T-cell (primary cell): ENCODE results near the gene CUX1. TPM values are rescaled to one million over a fixed set of nuclear protein-coding genes. Genes with fewer than 3 reads are reported as not detected.

ENCODE experiments used
- ATAC-seq, 4 experiments: fragments of 200-7000 bp in 3 of 4; fragments of 150-1000 bp in 1 of 4; cut with Tn5 transposase; replicated peaks in 1 of 4; 1 replicate in 3 of 4; 2 replicates in 1 of 4; pipeline ENCODE4 v1.10.0; 2021; ENCODE audit warnings: moderate library complexity in 3 of 4, mild to moderate bottlenecking in 2 of 4, moderate number of reproducible peaks in 1 of 4
- CTCF ChIA-PET, 2 donors: fragments of 300-600 bp; sonication (Branson Sonifier 250); formaldehyde crosslinking; loops; one replicate each; lab custom pipeline; 2022; ENCODE audit warnings: antibody characterized with exemption in 2 of 2; lab: Charles Lee
- POLR2A ChIA-PET, 2 donors: fragments of 300-600 bp; sonication (Branson Sonifier 250); formaldehyde crosslinking; loops; one replicate each; lab custom pipeline; 2022; ENCODE audit warnings: antibody characterized with exemption in 2 of 2; lab: Charles Lee
- DNase-seq, 35 experiments: peaks; one replicate each; pipeline versions ENCODE4 v3.0.0 to v3.0.0-alpha.2; 2013 to 2023
- H3K27ac ChIP-seq: one replicate; pipeline ENCODE4 v1.5.1; 2013; ENCODE audit warnings: low read length
- H3K27me3 ChIP-seq, 2 experiments: replicated peaks in 1 of 2; 1 replicate in 1 of 2; 2 replicates in 1 of 2; pipeline versions ENCODE4 v1.6.1 to v1.7.0; 2013; ENCODE audit warnings: low read length in 1 of 2, mixed read lengths in 1 of 2; ENCODE audit not compliant: control insufficient read depth in 2 of 2, insufficient read depth in 2 of 2; ENCODE audit errors: extremely low read depth in 1 of 2
- H3K36me3 ChIP-seq, 2 donors: 1 replicate in 1 of 2; 2 replicates in 1 of 2; pipeline versions ENCODE4 v1.6.1 to v1.7.0; 2013; ENCODE audit warnings: low read length in 1 of 2; ENCODE audit not compliant: control insufficient read depth in 2 of 2, insufficient read depth in 1 of 2; ENCODE audit errors: extremely low read depth in 1 of 2
- H3K4me1 ChIP-seq, 2 experiments: 1 replicate in 1 of 2; 2 replicates in 1 of 2; pipeline versions ENCODE4 v1.6.1 to v1.7.0; 2013; ENCODE audit warnings: low read length in 2 of 2, mixed read lengths in 1 of 2; ENCODE audit not compliant: insufficient read depth in 2 of 2, control insufficient read depth in 1 of 2; ENCODE audit errors: extremely low read depth in 1 of 2
- H3K4me3 ChIP-seq, 2 donors: 1 replicate in 1 of 2; 2 replicates in 1 of 2; pipeline versions ENCODE4 v1.5.1 to v1.7.0; 2013; ENCODE audit warnings: mild to moderate bottlenecking in 2 of 2, low read length in 1 of 2, moderate library complexity in 1 of 2; ENCODE audit not compliant: control insufficient read depth in 1 of 2; ENCODE audit errors: extremely low read depth in 1 of 2
- H3K9me3 ChIP-seq: 2 replicates; pipeline ENCODE4 v1.7.0; 2013
- H3K27ac Mint-ChIP-seq, 2 donors: one replicate each; pipeline ENCODE4 v1.8.0; 2020 to 2021; ENCODE audit warnings: mild to moderate bottlenecking in 2 of 2, mixed read lengths in 2 of 2
- H3K27me3 Mint-ChIP-seq, 2 donors: one replicate each; pipeline ENCODE4 v1.8.0; 2021 to 2022; ENCODE audit warnings: mixed read lengths in 2 of 2
- H3K36me3 Mint-ChIP-seq: one replicate; pipeline ENCODE4 v1.8.0; 2021; ENCODE audit warnings: mixed read lengths
- H3K4me1 Mint-ChIP-seq, 3 donors: one replicate each; pipeline ENCODE4 v1.8.0; 2020 to 2022; ENCODE audit warnings: mixed read lengths in 3 of 3, mild to moderate bottlenecking in 1 of 3
- H3K4me3 Mint-ChIP-seq, 3 donors: one replicate each; pipeline ENCODE4 v1.8.0; 2020 to 2022; ENCODE audit warnings: mild to moderate bottlenecking in 3 of 3, mixed read lengths in 3 of 3, moderate library complexity in 3 of 3
- H3K9me3 Mint-ChIP-seq, 3 donors: one replicate each; pipeline ENCODE4 v1.8.0; 2020 to 2022; ENCODE audit warnings: mixed read lengths in 3 of 3
- WGBS: methylation state at CpG from one replicate; pipeline ENCODE4 v1.1.5; 2013; ENCODE audit warnings: missing lambda C conversion rate; ENCODE audit not compliant: insufficient coverage; 5-methylcytosine and 5-hydroxymethylcytosine counted together
- total RNA-seq, 35 experiments: library from RNA in 6 of 35; stranded (reverse) in 6 of 35; fragments of 120-200 nt in 1 of 35; gene quantifications; one replicate each; pipeline versions ENCODE4 v1.2.1 to v1.2.4 and lab custom pipeline; 2013 to 2026

CUX1 gene
- total RNA-seq, 5 donors from 2014 or later (not counting 1 experiment from before 2014, with no cell fraction given), result 36.9 to 50.2 (median 42.8) TPM

DNA sequence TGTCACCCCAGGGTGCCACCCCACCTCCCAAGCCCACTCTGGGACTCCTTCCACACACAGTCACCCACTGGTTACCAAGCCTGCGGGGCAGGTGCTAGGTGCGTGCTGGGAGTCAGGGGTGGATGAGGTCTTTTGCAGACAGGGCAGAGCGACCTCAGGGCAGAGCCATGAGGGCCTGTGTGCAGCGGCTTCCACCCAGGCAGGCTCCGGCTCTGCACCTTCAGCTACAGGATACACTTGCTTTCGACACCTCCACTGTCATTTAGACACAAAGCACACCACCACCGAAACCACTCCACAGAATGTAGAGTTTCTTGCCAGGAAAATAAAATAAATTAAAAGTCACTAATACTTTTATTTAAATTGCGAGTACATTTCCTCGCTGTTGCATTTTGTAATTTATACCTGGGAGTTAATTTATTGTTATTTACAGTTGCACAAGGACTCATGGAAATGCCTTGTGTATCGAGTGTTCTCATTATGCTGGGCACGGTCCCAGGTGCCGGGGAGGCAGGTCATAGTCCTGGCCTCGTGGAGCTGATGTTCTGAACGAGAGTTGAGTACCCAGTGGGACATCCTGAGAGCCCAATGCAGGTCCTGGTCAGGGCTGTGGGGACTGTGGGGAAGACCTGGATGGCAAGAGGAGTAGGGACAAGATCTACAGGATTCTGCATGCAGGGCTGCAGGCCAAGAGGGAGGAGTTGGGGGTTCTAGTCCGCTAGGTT lies 127.8 kb downstream of the CUX1 start:
- 89% methylated on average over 5 of the region's 15 CpGs for WGBS
- Mint-ChIP-seq H3K4me1 (peaks cover 6 to 11% (median 9%) of the 10 kb centered on the region in 3 donors), H3K4me3 (no peak overlapping the region), H3K36me3 (no peaks in the 10 kb centered on the region), H3K27me3 (no peaks in the 10 kb centered on the region), H3K27ac (no peak overlapping the region), H3K9me3 (no peaks in the 10 kb centered on the region)
- Histone ChIP-seq H3K36me3 (peaks cover 0 to 3% of the 10 kb centered on the region in 2 donors), H3K27me3 (no peaks in the 10 kb centered on the region), H3K27ac (no peak overlapping the region), H3K9me3 (no peaks in the 10 kb centered on the region), H3K4me3 (no peak overlapping the region), H3K4me1 (peaks cover 0 to 6% of the 10 kb centered on the region in 2 experiments)
- no peak for DNase-seq
- ChIA-PET CTCF (no interaction called here), POLR2A (no interaction called here)
- no peak for ATAC-seq

DNA sequence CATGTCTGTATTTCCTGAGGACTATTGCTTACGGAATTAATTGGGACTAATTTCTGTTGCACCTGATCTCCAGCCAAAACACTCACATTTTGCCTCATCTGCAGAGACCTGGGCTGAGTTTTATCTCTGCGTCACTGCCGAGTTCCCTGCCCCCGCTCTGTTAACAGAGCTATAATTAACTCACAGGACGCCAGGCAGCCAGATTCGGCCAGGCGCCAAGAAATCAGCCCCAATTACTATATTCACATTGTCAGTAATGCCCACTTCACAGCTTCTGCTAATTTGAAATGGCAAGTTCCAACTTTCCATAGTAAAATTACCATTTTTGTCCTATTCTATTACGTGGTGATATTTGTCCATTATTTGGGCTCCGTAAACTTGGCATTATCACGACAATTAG lies 130.5 kb downstream of the CUX1 start:
- POLR2A ChIA-PET, result no interaction called here
- Histone ChIP-seq H3K27ac (no peak overlapping the region), H3K4me1 (peaks cover 0 to 3% of the 10 kb centered on the region in 2 experiments), H3K36me3 (peaks cover 0 to 6% of the 10 kb centered on the region in 2 donors), H3K4me3 (no peak overlapping the region), H3K27me3 (no peaks in the 10 kb centered on the region), H3K9me3 (no peaks in the 10 kb centered on the region)
- Mint-ChIP-seq H3K4me1 (peaks cover 4 to 13% (median 9%) of the 10 kb centered on the region in 3 donors), H3K27ac (no peak overlapping the region), H3K27me3 (no peaks in the 10 kb centered on the region), H3K36me3 (peaks cover 4% of the 10 kb centered on the region), H3K4me3 (no peak overlapping the region), H3K9me3 (no peaks in the 10 kb centered on the region)
- ATAC-seq (no peak), DNase-seq (no peak)
- CTCF ChIA-PET, result no interaction called here
- WGBS, result 92% methylated on average over 7 of the region's 10 CpGs

DNA sequence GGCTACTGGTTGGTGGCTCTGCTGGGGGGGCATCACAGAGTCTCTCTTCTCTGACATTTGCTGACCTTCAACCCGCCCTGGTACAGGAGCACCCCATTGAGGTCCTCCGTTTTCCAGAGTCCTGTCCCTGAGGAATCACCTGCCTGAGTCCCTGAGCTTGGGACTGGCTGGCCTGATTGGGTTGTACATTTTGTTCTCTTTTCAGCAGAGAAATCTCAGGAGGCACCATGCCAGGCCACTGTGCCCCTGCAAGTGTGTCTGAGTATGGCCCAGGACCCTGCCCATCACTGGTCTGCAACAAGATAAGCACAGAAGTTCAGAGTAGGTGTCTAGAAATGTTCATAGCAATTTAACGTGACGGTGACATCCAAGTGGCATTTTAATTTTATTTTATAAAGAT lies 131.2 kb downstream of the CUX1 start:
- Mint-ChIP-seq H3K4me1 (peaks cover 8 to 19% (median 9%) of the 10 kb centered on the region in 3 donors), H3K9me3 (no peaks in the 10 kb centered on the region), H3K27ac (no peak overlapping the region), H3K4me3 (no peak overlapping the region), H3K27me3 (no peaks in the 10 kb centered on the region), H3K36me3 (peaks cover 8% of the 10 kb centered on the region)
- DNase-seq (no peak), ATAC-seq (no peak)
- WGBS, result 60% methylated on average over 1 of the region's 4 CpGs
- no peaks in the 10 kb centered on the region for H3K27me3 ChIP-seq
- H3K36me3 ChIP-seq, result peaks cover 0 to 6% of the 10 kb centered on the region in 2 donors
- ChIA-PET CTCF (no interaction called here), POLR2A (no interaction called here)
- no peak overlapping the region for H3K27ac ChIP-seq
- H3K4me3 ChIP-seq, result no peak overlapping the region
- peaks cover 0 to 3% of the 10 kb centered on the region in 2 experiments for H3K4me1 ChIP-seq
- no peaks in the 10 kb centered on the region for H3K9me3 ChIP-seq

DNA sequence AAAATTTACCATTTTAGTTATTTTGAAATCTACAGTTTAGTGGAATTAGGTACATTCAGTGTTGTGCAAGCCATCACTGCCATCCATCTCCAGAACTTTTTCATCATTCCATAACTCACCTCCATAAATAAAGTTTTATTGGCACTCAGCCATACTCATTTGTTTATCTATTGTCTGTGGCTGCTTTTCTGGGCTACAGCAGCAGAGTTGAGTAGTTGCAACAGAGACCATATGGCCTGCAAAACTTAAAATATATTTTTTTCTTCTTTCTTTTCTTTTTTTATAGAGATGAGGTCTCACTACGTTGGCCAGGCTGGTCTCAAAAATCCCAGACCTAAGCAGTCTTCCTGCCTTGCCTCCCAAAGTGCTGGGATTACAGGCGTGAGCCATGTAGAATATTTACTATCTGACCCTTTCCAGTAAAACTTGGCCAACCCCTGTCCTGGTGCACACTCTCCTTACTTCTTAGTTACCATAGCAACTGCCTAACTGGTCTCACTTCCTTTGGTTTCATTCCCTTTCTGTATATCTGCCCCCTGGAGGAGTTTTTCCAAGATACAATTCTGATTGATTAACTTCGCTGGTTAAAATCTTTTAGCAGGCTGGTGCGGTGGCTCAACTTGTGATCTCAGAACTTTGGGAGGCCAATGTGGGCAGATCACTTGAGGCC lies 133.2 kb downstream of the CUX1 start:
- H3K27ac ChIP-seq, result no peak overlapping the region
- H3K4me3 ChIP-seq, result no peak overlapping the region
- H3K4me1 Mint-ChIP-seq, result peaks cover 12 to 13% (median 13%) of the 10 kb centered on the region in 3 donors
- peaks cover 8% of the 10 kb centered on the region for H3K36me3 Mint-ChIP-seq
- H3K27ac Mint-ChIP-seq, result no peak overlapping the region
- H3K9me3 ChIP-seq, result no peaks in the 10 kb centered on the region
- H3K9me3 Mint-ChIP-seq, result no peaks in the 10 kb centered on the region
- H3K4me3 Mint-ChIP-seq, result no peak overlapping the region
- H3K36me3 ChIP-seq, result peaks cover 0 to 6% of the 10 kb centered on the region in 2 donors
- ATAC-seq (no peak), DNase-seq (no peak)
- no peaks in the 10 kb centered on the region for H3K4me1 ChIP-seq
- POLR2A ChIA-PET, result no interaction called here
- no peaks in the 10 kb centered on the region for H3K27me3 Mint-ChIP-seq
- no CpG with 5 or more reads among the region's 4 CpGs for WGBS
- no peaks in the 10 kb centered on the region for H3K27me3 ChIP-seq
- CTCF ChIA-PET, result no interaction called here

DNA sequence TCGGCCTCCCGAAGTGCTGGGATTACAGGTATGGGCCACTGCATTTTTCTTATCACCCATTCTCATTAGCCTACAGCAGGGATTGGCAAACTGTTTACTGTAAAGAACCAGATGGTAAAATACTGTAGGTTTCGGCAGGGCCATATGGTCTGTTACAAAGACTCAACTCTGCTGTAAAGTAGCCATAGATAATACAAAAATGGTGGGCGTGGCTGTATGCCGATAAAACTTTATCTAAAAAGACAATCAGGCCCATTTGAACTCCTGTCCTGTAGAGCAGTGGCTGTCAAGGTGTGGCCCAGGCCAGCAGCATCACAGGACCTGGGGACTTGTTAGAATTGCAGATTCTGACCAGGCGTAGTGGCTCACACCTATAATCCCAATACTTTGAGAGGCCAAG lies 134.3 kb downstream of the CUX1 start:
- no peaks in the 10 kb centered on the region for H3K4me1 ChIP-seq
- Mint-ChIP-seq H3K27me3 (no peaks in the 10 kb centered on the region), H3K36me3 (peaks cover 8% of the 10 kb centered on the region), H3K27ac (no peak overlapping the region), H3K9me3 (no peaks in the 10 kb centered on the region), H3K4me1 (peaks cover 8 to 10% (median 9%) of the 10 kb centered on the region in 3 donors), H3K4me3 (no peak overlapping the region)
- no peak overlapping the region for H3K27ac ChIP-seq
- ChIA-PET POLR2A (no interaction called here), CTCF (no interaction called here)
- no peak for ATAC-seq
- H3K9me3 ChIP-seq, result no peaks in the 10 kb centered on the region
- peaks cover 0 to 6% of the 10 kb centered on the region in 2 donors for H3K36me3 ChIP-seq
- no peak for DNase-seq
- WGBS, result 100% methylated on average over 2 of the region's 6 CpGs
- H3K4me3 ChIP-seq, result no peak overlapping the region
- H3K27me3 ChIP-seq, result no peaks in the 10 kb centered on the region

DNA sequence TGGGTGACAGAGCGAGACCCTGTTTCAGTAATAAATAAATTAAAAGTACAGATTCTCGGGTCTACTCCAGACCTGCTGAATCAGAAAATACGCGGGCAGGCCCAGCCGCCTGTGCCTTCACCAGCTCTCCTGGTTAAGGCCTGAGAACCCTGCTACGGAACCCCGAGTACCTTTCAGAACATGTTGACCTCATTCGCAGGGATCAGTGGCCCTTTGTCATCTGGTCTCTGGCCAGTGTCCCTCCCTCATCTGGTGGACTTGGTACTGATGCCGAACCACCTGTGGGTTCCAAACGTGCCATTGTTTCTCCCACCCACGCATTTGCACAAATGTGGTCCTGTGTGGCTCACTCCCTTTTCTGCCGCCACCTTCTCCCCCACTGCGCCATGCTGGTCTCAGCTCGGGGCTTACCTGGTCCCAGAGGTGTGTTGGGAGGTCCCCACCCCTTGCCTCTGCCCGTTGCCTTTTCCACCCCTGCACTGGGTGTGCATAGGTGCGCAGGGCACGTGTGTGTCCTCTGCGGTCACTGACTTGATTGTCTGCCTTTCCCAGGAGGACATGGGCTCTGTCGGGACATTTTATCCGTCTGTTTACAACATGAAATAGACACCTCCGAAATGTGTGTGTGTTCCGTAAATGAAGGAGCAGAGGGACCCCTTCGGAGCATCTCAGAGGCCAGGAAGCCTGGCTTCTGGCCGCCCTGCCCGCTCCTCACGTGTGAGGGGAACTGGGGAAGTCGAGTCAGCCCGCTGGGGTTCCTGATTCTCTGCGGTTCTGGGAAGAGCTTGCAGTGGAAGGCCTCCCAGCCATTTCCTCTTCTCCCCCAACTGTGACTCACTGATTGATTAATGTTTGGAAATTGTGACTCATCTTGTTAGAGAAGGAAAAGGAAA lies 135.2 kb downstream of the CUX1 start:
- Histone ChIP-seq H3K4me1 (no peaks in the 10 kb centered on the region), H3K27me3 (no peaks in the 10 kb centered on the region), H3K36me3 (peaks cover 0 to 6% of the 10 kb centered on the region in 2 donors), H3K4me3 (no peak overlapping the region), H3K27ac (no peak overlapping the region), H3K9me3 (no peaks in the 10 kb centered on the region)
- Mint-ChIP-seq H3K27me3 (no peaks in the 10 kb centered on the region), H3K4me1 (peaks cover 8 to 15% (median 12%) of the 10 kb centered on the region in 3 donors), H3K9me3 (no peaks in the 10 kb centered on the region), H3K36me3 (peaks cover 8% of the 10 kb centered on the region), H3K4me3 (no peak overlapping the region), H3K27ac (no peak overlapping the region)
- ATAC-seq, result no peak
- ChIA-PET CTCF (no interaction called here), POLR2A (no interaction called here)
- no peak for DNase-seq
- WGBS, result 94% methylated on average over 23 of the region's 29 CpGs
